Brain microvascular endothelial cell (primary cell): ENCODE results near the gene WNT5A.

ENCODE experiments used
- DNase-seq: peaks from one replicate; pipeline ENCODE4 v3.0.0-alpha.2; 2020
- H3K27ac ChIP-seq: fragments of 250-450 bp; sonication (Bioruptor Pico); 2 replicates; pipeline ENCODE4 v1.5.1; 2020; ENCODE audit warnings: mild to moderate bottlenecking, moderate library complexity
- H3K27me3 ChIP-seq: fragments of 250-450 bp; sonication (Bioruptor Pico); replicated peaks from 2 replicates; pipeline ENCODE4 v1.5.1; 2020; ENCODE audit warnings: mild to moderate bottlenecking
- H3K36me3 ChIP-seq: fragments of 250-450 bp; sonication (Bioruptor Pico); replicated peaks from 2 replicates; pipeline ENCODE4 v1.5.1; 2020; ENCODE audit warnings: mild to moderate bottlenecking
- H3K4me3 ChIP-seq: 2 replicates; pipeline ENCODE4 v1.5.1; 2011; ENCODE audit warnings: low read depth, mild to moderate bottlenecking, control low read depth, low read length, moderate library complexity
- CTCF ChIP-seq: IDR thresholded peaks from 2 replicates; pipeline ENCODE4 v1.5.1; 2011; ENCODE audit warnings: low read depth, mild to moderate bottlenecking, moderate library complexity, low read length, control low read depth, inconsistent platforms; ENCODE audit errors: missing control alignments
- in situ Hi-C: cut with HindIII; loops from 2 replicates; pipeline ENCODE4 v1.10.0; 2017; ENCODE audit warnings: low sequenced_read_pairs, low pct_ligation_motif_present

WNT5A gene

GRCh38 chr3:55434789-55435188 lies 52.3 kb downstream of the WNT5A start:
- H3K27ac ChIP-seq: no peak overlapping the region
- no peak overlapping the region for H3K4me3 ChIP-seq
- peak; percentile 69 for TF ChIP-seq CTCF
- H3K27me3 ChIP-seq: no peaks in the 10 kb centered on the region
- DNase-seq: peak; percentile 12
- in situ Hi-C loops: no loop called here
- H3K36me3 ChIP-seq: no peaks in the 10 kb centered on the region

- no peaks in the 10 kb centered on the region for H3K27me3 ChIP-seq
- no peaks in the 10 kb centered on the region for H3K36me3 ChIP-seq
- no peak for TF ChIP-seq CTCF
- H3K4me3 ChIP-seq: no peak overlapping the region
- in situ Hi-C loops: no loop called here
- H3K27ac ChIP-seq: no peak overlapping the region
- no peak for DNase-seq
These were observed 56.1 kb downstream of the WNT5A start for GRCh38 chr3:55431041-55431440.

GRCh38 chr3:55427739-55428138 lies 59.4 kb downstream of the WNT5A start:
- H3K4me3 ChIP-seq: no peak overlapping the region
- in situ Hi-C loops: no loop called here

GRCh38 chr3:55426486-55426885 lies 60.6 kb downstream of the WNT5A start:
- H3K27ac ChIP-seq: no peak overlapping the region
- no peak for DNase-seq
- H3K4me3 ChIP-seq: no peak overlapping the region
- no peaks in the 10 kb centered on the region for H3K27me3 ChIP-seq
- in situ Hi-C loops: no loop called here
- no peaks in the 10 kb centered on the region for H3K36me3 ChIP-seq
- TF ChIP-seq CTCF: no peak

More at GRCh38 chr3:55427739-55428138, 59.4 kb downstream of the WNT5A start:
- no peaks in the 10 kb centered on the region for H3K27me3 ChIP-seq
- DNase-seq: no peak
- no peak overlapping the region for H3K27ac ChIP-seq
- no peak for TF ChIP-seq CTCF
- H3K36me3 ChIP-seq: no peaks in the 10 kb centered on the region

- in situ Hi-C loops: no loop called here
- Histone ChIP-seq H3K4me3 (no peak overlapping the region), H3K27ac (no peak overlapping the region), H3K27me3 (no peaks in the 10 kb centered on the region), H3K36me3 (no peaks in the 10 kb centered on the region)
- no peak for TF ChIP-seq CTCF
- DNase-seq: no peak
These were observed 63.3 kb downstream of the WNT5A start for GRCh38 chr3:55423782-55424181.

GRCh38 chr3:55417211-55417610 lies 69.9 kb downstream of the WNT5A start:
- no peak overlapping the region for H3K27ac ChIP-seq
- no peaks in the 10 kb centered on the region for H3K27me3 ChIP-seq
- in situ Hi-C loops: no loop called here
- TF ChIP-seq CTCF: no peak
- H3K36me3 ChIP-seq: no peaks in the 10 kb centered on the region
- H3K4me3 ChIP-seq: no peak overlapping the region
- no peak for DNase-seq
